Transverse colon (tissue), 3 donors: ENCODE measurements around the gene SYTL5.

Source experiments
- CTCF ChIP-seq, 5 experiments: fragments of 200-600 bp in 3 of 5; fragments of 450-650 bp in 2 of 5; sonication (generic) in 3 of 5; IDR thresholded peaks; 1 replicate in 2 of 5; 2 replicates in 3 of 5; pipeline ENCODE4 v1.5.1; 2016 to 2017; ENCODE audit warnings: antibody characterized with exemption in 5 of 5, inconsistent platforms in 3 of 5, mild to moderate bottlenecking in 2 of 5, moderate library complexity in 1 of 5
- POLR2A ChIP-seq: fragments of 450-650 bp; IDR thresholded peaks from one replicate; pipeline ENCODE4 v1.6.1; 2016; ENCODE audit warnings: antibody characterized with exemption, mild to moderate bottlenecking, moderate library complexity

GRCh38 chrX:38127961-38128360 is 121.6 kb downstream of the SYTL5 start:
- TF ChIP-seq CTCF (IDR thresholded peaks at IDR 0.05) = no peak
- no peak for TF ChIP-seq POLR2A
